HG03432 (cell line): ENCODE measurements around the gene ASPM.
"Not testable (repeated sequence)": the region's sequence is repeated elsewhere in the genome, so short reads cannot be mapped to it uniquely, and the experiment has no call there.

Experiments used
- ATAC-seq: cut with Tn5 transposase; IDR thresholded peaks from one replicate; pipeline ENCODE4 v1.9.1; 2021; ENCODE audit warnings: mild to moderate bottlenecking, moderate library complexity; ENCODE audit not compliant: unreplicated experiment

The ASPM gene

DNA sequence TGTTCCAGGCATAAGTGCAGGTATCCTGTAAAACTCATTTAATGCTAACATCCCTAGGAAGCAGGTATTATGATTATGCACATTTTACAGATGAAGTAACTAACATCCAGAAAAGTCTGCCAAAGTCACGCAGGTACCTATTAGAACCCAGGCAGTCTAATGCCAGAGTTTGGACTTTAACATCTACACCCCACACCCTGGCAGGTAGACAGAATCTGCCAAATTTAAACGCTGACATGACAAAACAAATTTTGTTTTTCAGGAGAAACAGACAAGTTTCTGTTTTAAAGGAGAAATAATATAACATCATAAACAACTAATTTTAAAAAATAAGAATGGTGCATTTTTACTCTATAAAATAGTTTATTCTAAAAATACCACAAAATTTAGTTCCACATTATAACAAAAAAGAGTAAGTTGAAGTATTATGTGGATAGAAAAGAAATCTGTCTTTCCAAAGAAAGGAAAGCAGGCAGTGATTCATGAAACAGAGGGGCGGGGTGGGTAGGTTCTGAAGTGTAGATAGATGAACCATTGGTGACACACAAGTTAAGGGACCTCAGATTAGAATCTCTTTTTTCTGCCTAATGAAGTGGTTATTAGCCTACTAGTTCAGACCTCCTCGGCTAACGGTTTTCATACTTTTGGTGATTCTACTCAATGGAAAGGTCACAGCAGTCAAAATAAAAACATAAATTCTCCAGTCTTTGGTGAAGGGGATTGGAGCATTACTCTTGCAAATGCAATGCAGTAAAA lies 1.7 kb downstream of the ASPM start:
- no peak for ATAC-seq

DNA sequence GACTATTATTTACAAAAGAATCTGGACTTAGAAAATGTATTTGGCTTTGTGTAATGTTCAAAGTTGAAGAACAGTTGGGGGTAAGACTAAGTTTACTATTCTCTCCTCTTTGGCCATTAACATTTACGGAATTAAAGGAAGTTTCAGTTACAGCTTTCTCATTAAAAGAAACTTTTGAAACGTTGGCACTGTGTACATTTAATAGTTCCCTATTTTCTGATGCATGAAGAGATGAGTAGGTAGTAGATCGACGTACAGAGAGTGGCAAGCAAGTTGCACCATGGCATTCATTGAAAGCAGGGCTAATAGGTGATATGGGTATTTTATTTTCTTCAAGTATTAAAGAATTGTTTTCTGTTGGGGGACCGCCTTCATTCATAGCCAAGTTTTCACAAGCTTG lies 3.2 kb downstream of the ASPM start:
- ATAC-seq = no peak

DNA sequence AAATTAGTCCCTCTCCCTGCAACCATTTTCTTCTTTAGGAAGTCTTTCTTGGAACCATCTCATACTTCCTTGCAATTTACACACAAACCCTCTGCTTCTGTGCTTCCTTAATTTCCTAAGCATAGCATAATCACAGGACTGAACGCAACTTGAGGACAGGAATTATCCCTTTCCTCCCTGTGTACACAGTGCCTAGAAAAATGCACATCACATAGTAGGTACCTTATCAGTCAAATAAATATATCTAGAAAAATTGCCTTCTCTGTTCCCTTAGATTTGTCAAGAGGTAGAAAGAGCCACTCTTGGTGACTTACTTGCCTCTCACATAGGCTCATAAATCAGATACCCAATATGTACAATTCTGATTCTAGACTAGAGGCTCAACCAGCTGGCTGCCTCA lies 4.9 kb downstream of the ASPM start:
- no peak for ATAC-seq

DNA sequence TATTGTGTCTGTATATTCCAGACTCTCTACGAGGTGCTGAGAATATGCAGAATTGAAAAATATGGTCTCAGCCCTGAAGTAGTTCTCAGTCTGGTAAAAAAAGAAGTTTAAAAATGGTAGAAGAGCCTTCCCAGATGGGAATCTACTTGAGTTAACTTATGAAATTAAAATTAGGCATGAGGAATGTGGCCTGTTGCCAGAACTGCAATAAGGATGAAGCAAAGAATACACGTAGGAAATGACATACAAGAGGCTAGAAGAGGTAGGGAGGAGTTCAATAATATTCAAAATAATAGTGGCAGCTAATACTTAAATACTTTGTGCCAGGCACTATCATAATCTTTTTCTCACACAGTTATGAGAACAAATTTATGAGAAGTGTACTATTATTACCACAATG lies 6.3 kb downstream of the ASPM start:
- ATAC-seq = no peak

DNA sequence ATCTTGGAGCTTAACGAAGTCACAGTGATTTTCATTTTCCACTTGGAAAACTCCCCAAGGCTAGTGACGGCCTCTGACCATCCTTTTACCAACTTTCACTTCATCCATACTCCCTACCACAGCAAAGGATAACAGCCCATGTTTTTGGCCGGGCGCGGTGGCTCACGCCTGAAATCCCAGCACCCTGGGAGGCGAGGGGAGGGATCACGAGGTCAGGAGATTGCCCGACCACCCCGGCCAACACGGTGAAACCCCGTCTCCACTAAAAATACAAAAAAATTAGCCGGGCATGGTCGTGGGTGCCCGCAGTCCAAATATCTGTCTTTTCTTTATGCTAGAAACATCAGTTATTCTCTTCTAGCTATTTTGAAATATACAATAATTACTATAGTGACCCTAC lies 7.3 kb downstream of the ASPM start:
- no peak for ATAC-seq

DNA sequence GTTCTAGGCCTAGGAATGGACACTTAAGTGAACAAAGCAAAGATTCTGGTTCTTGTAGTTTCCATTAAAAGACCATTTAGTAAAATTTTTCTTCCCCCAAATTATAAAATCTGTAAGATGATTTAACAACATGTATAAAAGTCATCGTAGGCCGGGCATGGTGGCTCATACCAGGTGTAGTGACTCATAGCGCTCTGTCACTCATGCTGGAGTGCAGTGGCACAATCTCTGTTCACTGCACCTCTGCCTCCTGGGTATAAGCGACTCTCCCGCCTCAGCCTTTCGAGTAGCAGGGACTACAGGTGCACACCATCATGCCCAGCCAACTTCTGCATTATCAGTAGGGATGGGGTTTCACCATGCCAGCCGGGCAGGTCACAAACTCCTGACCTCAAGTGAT lies 9.1 kb downstream of the ASPM start:
- no peak for ATAC-seq

DNA sequence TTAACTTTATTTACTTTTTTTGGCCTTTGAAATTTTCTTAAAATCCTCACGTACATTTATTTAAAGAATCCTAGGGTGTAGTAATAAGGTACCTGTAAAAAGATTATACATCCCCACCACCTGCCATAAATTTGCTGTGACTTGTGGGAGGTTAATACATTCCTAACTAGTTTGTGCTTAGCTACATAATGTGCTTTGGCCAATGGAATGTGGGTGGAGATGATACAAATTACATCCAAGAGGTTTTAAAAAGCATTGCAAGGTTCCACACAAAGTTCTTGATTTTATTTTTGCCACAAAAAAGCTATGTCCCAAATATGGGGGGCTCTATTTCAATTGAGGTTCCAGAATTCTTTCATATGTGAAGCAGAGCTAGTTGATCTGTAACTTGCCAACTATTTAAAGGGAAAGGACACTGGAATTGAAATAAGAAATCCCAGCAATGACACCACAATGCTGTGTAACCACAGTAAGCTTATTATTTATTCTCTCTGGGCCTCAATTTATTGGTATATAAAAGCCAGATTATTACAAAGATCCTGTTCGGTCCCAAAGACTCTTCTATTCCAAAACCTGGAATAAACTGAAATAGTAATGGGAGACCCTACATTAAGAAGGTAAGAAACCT lies 15.7 kb downstream of the ASPM start:
- ATAC-seq = no peak

DNA sequence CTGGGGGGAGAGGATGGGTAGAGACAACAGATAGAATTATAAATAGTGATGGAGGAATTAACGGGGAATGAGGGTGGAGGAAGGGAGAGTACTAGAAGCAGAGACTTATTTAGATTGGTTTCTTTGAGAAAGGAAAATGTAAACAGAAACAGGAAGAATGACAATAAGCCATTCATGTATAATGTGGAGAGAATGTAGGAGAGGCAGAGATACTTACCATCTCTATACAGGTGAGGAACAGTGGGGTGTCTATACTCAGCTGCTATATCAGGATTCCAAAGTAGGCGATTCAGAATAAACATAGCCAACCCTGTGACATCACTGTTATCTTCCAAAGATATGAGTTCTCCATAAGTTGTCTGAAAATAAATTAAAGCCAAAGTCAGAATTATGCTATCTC lies 16.8 kb downstream of the ASPM start:
- no peak for ATAC-seq

DNA sequence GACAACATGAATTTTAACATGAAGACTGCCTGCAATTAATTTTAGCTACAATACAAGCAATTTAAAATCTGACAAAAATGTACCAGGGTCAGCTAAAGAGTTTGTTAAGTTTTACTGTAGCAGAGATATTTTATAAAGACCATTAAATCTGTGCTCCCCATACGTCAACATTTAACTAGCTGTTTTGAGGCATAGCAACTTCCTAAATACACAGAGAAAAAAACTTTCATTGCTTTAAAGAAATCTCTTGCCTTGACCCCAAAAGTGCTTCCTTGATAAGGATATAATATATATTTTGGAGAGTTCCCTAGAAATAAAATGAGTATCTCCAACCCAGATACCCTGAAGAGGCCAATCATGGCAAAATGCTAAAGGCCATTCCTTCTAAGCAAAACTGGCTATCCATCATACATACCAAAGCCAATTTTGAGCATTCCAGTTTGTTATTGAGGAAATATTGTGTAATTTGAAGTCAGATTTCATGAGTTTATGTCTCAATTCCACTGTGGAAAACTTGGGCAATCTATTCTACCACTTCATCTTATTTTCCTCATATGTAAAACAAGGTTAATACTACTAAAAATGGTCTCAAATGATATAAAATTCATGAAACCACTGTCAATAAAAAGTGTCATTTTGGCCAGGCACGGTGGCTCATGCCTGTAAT lies 19.1 kb downstream of the ASPM start:
- no peak for ATAC-seq

DNA sequence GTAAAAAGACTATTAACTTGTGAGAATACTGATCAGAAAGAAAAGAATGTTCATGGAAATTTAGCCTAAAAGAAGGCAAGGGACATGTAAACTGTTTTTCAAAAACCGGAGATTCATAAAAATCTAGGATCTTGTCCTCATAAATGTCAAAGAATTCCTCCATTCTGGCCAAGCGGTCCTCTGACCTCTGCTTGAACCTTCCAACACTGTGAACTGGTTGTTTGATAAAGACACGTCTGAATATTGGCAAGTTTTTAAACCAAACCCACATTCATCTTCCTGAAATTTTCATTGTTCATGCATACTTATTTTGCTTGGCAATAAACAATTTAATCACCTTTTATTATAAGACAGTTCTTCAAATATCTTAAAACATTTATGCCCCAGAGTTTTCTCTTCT lies 19.8 kb downstream of the ASPM start:
- ATAC-seq = no peak

DNA sequence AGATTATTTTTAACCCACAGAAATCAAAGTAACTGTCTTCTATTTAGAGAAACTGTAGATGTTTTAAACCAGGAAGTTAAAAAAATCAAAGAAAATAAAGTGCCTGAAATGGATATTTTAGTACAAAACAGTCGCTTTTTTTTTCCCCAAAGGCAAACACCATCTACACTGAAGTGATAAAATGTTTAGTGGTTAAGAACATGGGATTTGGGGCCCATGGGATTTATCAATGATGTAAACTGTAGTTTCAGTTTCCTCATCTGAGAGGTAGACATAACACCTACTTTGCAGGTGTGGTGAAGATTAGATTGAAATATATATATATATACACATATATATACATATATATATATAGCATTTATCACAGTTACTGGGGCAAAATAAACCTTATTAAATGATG lies 22.1 kb downstream of the ASPM start:
- ATAC-seq = no peak

DNA sequence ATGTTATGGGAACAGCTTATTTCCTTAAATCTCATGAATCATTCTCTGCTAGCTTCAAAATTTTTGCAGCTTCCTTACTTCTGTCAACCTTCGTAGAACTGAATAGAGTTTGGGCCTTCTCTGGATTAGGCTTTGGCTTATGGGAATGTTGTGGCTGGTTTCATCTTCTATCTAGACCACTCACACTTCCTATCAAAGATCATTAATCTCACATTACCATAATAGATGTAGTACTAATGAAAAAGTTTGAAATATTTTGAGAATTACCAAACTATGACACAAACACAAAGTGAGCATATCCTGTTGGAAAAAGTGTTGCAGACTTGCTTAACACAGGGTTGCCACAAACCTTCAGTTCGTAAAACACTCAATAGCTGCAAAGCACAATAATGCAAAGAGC lies 30.3 kb downstream of the ASPM start:
- no peak for ATAC-seq

DNA sequence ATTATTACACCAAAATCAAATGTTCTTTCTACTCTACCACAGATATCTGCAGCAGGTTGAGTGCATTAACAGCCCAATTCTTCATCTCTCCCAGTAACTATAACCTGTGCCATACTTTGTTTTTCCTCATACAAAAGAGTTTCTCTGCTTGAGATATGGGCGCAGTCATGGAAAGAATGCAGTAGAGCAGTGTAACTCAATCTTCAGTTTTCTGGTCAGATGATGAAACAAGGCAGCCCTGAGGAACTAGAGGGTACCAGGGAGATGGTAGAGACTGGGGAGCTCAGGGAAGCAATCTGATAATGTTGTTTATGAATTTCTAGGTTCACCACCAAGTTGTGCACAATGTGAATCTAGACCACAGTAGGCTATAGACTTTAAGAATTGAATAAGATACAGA lies 39.6 kb downstream of the ASPM start:
- no peak for ATAC-seq

DNA sequence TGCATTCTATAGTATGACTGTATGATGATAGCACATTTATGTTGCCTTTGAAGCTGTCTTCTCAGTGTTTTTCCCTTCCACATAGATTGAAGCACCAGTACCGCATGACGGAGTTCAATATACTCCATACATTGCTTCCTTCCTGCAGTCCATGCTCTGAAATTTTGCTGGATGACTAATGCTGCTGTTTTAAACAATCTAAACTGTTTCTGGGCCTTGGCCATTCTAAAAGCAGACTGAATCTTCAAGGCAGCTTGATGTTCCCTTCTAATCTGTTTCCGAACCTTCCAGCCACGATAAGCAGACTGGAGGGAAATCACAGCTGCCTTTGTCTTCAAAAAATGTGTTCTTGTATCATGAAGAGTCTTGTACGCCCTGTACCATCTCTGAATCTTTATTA lies 43.2 kb downstream of the ASPM start:
- no peak for ATAC-seq

DNA sequence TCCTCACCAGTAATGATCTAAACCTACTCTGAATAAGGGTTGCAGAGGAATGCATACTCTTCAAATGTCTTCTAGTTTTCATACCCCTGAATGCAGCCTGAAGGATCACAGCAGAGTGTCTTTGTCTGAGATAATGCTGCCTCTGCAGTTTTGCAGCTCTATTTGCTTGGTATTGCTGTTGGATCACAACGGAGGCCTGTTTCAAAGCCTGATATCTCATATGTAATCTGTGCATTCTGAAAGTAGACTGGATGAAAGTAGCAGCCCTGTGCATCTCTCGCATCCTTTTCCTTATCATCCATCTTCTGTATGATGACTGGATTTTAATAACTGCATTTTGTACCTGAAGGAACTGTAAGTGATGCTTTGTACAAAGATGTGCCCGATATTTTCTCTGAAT lies 44.5 kb downstream of the ASPM start:
- ATAC-seq = no peak

DNA sequence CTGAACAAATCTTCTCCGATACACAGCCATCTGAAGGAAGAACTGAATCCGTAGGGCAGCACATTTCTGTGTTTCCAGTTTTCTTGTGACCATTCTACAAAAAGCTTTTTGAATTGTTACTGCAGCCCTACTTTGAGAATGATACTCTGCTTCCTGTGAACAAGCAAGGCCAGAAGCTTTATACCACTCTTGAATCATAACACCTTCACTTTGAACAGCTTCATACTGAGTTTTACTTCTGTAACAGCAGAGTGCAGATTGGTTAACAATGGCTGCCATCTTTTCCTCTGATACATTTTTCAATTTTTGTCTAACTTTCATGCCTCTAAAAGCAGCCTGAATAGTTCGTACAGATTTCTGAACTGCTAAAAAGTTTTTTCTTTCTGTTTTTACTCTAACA lies 45.8 kb downstream of the ASPM start:
- ATAC-seq = no peak

DNA sequence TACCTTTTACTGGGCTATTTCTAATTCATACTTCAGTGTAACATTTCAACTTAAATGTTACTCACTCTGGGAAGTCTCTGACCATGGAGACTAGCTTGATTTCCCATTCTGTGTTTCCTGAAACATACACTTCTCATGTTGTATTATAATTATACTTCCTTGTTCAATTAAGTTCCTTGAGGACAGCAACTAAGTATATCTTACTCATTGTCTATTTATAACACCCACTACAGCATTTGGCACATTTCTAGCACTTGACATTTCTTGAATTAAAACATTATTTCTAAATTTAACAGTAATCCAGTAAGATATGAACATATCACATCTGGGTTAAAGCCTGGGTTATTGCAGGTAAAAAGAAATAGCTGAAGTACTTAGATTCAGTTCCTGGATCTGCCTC lies 47.0 kb downstream of the ASPM start:
- ATAC-seq = no peak

DNA sequence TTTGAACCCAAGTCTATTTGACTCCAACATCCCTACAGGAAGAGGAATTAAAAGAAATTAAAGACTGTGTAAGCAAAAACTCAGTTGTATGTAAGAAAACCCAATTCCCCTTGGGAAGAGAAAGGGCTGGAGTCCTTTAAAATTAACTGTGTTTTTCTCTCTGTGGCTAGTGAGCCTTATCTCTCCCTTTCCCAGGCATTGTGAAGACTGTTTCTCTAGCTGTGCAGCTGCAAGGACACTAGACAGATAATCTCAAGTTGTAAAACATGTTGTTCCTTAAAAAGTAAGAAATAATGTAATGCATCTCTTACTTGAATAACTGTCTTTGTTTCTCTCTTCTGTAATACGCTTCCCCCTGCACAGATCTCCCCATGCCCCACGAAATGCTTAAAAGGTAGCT lies 49.5 kb downstream of the ASPM start:
- ATAC-seq = not testable (repeated sequence)

DNA sequence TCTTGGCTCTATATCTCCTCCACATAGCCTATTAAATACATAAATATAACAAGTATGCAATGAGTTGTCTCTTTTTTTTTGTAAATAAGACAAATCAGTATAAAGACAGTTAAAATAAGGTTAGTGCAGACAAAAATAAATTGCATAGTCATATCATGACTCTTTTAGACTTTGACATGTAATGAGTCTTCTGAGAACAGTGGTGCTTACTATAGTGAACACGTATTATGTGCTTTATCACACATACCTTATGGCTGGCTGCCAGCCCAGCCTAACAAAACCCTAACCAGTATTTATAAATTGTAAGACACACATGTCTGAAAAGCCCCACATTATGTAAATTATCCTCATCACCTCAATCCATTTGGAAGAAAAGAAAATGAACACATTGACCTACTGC lies 50.3 kb downstream of the ASPM start:
- ATAC-seq = peak; percentile 73

DNA sequence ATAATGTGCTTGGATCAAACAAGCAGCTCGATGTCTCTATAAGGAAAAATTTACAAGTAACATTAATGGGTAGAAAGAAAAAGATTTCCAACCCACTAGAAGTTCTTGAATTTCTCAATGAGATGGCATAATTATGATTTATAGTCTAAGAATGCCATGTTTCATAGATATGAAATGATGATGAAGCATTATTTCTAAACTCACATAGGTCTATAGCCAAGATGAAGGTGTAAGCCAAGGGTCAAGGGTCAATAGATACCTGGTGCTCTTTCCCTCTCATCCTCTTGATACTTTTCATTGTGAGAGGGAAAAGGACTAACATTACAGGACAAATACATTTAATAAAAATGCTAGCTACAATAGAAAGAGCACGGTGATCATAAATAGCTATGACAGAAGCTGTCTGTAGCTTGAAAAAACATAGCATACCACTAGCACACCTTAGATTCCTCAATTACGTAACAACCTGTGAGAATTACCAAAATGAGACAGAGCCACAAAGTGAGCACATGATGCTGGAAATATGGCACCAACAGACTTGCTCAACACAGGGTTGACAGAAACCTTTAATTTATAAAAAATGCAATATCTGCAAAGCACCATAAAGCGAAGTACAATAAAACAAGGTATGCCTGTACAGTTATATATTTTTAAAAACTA lies 53.1 kb downstream of the ASPM start:
- ATAC-seq = no peak

DNA sequence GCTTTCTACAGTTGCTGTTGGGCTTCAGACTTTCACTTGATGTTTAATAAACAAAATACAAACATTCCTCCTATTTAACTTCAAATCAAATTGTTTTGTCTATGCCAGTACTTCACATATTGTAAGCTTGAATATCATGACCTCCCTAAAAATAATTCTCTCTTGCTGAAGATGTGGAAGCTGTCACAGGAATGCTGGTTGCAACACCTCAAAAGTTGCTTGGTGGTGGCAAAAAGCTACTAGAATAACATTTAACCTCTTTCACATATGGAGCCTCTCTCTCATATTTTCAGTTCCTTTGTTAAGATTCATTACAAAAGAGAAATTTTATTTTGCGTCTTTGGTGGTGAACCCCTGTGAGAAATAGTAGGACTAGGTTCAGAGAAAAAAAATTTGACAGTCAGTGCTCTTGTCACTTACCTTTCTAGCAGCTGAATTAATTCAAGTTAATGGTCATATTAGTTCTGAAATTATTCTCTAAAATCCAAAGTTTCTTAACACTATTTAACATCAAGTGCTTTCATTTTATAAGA lies 53.9 kb downstream of the ASPM start:
- no peak for ATAC-seq

DNA sequence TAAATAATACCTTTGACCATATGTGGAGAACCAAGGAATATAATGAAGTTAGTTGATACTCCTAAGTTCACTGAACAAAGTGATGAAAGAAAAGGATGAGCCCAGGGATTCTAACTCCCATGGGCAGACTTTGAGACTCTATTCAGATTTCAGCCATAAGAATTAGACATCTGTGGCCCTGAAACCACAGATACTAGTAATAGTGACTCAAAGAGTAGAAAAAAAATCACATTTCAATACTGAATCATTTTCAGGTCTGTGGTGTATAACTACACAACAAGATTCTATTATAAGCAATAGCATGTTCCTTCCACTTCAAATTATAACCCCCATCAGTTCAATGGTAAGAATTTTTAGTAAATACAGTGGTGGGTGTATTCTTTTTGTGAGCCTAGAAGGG lies 63.0 kb downstream of the ASPM start:
- no peak for ATAC-seq
